Muscle layer of colon (tissue), 2 donors: ENCODE results near the gene GABRG3.

Source experiments
- H3K27ac ChIP-seq: one replicate; pipeline ENCODE4 v1.7.0; 2013; ENCODE audit warnings: low read depth, mild to moderate bottlenecking, low read length, moderate library complexity
- H3K27me3 ChIP-seq, 2 donors: one replicate each; pipeline ENCODE4 v1.7.0; 2013; ENCODE audit warnings: low read length in 2 of 2, mild to moderate bottlenecking in 2 of 2; ENCODE audit not compliant: insufficient read depth in 2 of 2, control insufficient read depth in 1 of 2
- H3K36me3 ChIP-seq: one replicate; pipeline ENCODE4 v1.7.0; 2013; ENCODE audit warnings: mild to moderate bottlenecking, low read length; ENCODE audit not compliant: insufficient read depth
- H3K4me1 ChIP-seq: one replicate; pipeline ENCODE4 v1.7.0; 2013; ENCODE audit warnings: mild to moderate bottlenecking, low read length; ENCODE audit not compliant: insufficient read depth
- H3K4me3 ChIP-seq, 2 donors: one replicate each; pipeline ENCODE4 v1.7.0; 2013; ENCODE audit warnings: low read length in 2 of 2, low read depth in 1 of 2, mild to moderate bottlenecking in 1 of 2, moderate library complexity in 1 of 2
- H3K9ac ChIP-seq: one replicate; pipeline ENCODE4 v1.7.0; 2013; ENCODE audit warnings: low read length
- H3K9me3 ChIP-seq: one replicate; pipeline ENCODE4 v1.7.0; 2013; ENCODE audit warnings: mild to moderate bottlenecking, low read length
- donor health status: abdominal sarcoma.
- donor health status: Adenocarcinoma of cecum.

GABRG3 gene

DNA sequence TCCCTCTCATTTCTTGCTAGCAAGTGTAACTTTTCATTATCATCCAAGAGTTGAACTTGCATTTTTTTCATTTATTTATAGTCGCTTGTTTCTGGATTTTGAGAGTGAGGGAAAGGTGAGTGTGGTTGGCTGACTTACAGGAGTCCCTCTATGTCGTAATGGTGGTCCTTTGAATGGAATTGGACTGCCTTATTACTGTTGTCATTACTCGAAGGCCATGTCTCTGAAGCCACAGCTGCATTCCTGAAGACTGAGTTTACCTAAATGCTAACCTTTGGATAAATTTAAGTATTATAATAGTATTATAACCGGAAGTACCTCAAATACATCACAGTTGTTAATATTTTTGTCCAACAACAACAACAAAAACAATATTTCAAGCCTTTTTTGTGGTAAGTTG is 488.9 kb downstream of the GABRG3 start:
- Histone ChIP-seq H3K36me3 (no peaks in the 10 kb centered on the region), H3K27me3 (peaks cover 0 to 4% of the 10 kb centered on the region in 2 donors), H3K4me3 (no peak overlapping the region), H3K27ac (no peak overlapping the region), H3K9ac (no peak overlapping the region), H3K4me1 (no peaks in the 10 kb centered on the region), H3K9me3 (no peaks in the 10 kb centered on the region)

- no peaks in the 10 kb centered on the region for H3K4me1 ChIP-seq
- H3K36me3 ChIP-seq: no peaks in the 10 kb centered on the region
- no peak overlapping the region for H3K9ac ChIP-seq
- no peaks in the 10 kb centered on the region for H3K9me3 ChIP-seq
- H3K27me3 ChIP-seq: peaks cover 0 to 4% of the 10 kb centered on the region in 2 donors
- H3K4me3 ChIP-seq: no peak overlapping the region
- no peak overlapping the region for H3K27ac ChIP-seq
Measured at GRCh38 chr15:27461181-27461580, 490.2 kb downstream of the GABRG3 start.

DNA sequence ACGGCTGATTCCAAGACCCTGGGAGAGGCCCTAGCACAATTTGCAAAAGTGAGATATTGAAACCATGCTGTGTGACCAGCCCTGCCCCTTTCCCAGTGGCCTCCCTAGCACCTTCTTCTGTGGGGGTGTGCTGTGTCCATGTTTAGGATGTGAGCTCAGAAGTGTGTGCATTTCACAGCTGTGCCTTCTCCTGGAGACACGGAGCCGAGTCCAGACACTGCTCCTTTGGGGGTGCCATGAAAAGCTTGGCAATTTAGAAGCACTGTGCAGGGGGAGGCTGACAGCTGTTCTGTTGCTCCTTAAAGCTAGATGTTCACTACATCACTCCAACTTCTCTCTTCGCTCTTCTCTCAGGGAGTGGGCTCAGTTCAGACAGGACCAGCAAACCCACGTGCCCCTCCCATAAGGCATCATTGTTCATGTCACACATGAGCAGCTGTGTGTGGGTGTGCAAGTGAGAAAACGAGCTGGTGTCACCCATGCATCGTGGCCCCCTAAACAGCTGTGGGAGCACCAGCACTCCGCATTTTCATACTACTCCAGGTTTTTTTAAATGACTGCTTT is 492.6 kb downstream of the GABRG3 start:
- H3K27ac ChIP-seq: no peak overlapping the region
- no peaks in the 10 kb centered on the region for H3K27me3 ChIP-seq
- H3K9me3 ChIP-seq: no peaks in the 10 kb centered on the region
- H3K9ac ChIP-seq: no peak overlapping the region
- no peaks in the 10 kb centered on the region for H3K4me1 ChIP-seq
- H3K36me3 ChIP-seq: no peaks in the 10 kb centered on the region
- no peak overlapping the region for H3K4me3 ChIP-seq

DNA sequence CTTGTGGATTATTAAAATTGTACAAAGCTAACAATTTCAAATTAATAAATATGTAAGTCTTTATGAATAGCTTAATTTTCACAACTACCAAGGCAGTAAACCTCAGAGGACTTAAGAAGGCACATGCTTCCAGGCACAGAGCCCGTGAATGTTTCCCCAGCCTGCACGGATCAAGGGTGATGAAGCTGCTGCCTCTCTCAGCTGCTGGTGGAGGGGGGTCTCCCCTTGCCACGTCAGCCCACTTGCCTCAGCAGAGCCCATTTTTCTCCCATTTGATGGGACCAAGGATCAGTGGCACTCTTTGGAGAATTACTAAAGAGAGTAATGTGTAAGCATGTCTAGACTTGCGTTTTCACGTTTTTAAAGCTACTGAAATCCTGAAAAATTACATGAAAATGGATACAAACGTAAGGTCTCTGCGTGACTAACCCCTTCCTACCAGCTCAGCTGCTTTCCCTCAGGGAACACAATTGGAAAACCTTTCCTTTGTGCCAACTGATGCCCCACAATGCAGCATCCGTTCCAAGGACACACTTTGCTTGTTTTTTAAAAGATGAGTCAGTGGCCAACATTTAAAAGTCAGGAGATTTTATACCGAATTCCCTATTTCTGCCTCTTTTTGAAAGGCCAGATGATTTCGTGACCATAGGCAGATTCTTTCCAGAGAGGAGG is 494.1 kb downstream of the GABRG3 start:
- no peaks in the 10 kb centered on the region for H3K9me3 ChIP-seq
- no peaks in the 10 kb centered on the region for H3K27me3 ChIP-seq
- no peak overlapping the region for H3K4me3 ChIP-seq
- H3K36me3 ChIP-seq: no peaks in the 10 kb centered on the region
- no peaks in the 10 kb centered on the region for H3K4me1 ChIP-seq
- no peak overlapping the region for H3K27ac ChIP-seq
- no peak overlapping the region for H3K9ac ChIP-seq

DNA sequence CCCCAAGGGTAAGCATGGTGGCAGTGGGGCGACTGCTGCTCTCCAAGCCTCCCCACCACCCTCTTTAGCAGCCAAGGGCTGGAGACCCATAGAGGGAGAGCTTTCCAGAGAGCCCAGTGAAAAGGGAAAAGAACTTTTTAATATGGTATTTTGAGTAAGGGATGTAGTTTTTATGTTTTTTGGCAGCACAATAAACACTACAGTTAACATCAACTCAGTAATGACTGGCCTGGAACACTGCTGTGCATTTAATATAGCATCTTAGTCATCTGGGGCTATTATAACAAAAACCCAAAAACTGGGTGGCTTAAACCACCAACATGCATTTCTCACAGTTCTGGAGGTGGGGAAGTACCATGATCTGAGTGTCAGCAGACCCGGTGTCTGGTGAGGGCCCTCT is 495.8 kb downstream of the GABRG3 start:
- Histone ChIP-seq H3K9ac (no peak overlapping the region), H3K27me3 (no peaks in the 10 kb centered on the region), H3K36me3 (no peaks in the 10 kb centered on the region), H3K9me3 (no peaks in the 10 kb centered on the region), H3K4me1 (no peaks in the 10 kb centered on the region), H3K27ac (no peak overlapping the region), H3K4me3 (no peak overlapping the region)

- Histone ChIP-seq H3K9me3 (no peaks in the 10 kb centered on the region), H3K36me3 (no peaks in the 10 kb centered on the region), H3K4me3 (no peak overlapping the region), H3K9ac (no peak overlapping the region), H3K27me3 (no peaks in the 10 kb centered on the region), H3K4me1 (no peaks in the 10 kb centered on the region), H3K27ac (no peak overlapping the region)
Measured at GRCh38 chr15:27468151-27468591, 497.2 kb downstream of the GABRG3 start.

GRCh38 chr15:27473845-27474244 is 502.9 kb downstream of the GABRG3 start:
- Histone ChIP-seq H3K36me3 (no peaks in the 10 kb centered on the region), H3K9ac (no peak overlapping the region), H3K27ac (no peak overlapping the region), H3K9me3 (no peaks in the 10 kb centered on the region), H3K4me1 (no peaks in the 10 kb centered on the region), H3K4me3 (no peak overlapping the region), H3K27me3 (no peaks in the 10 kb centered on the region)

- no peak overlapping the region for H3K9ac ChIP-seq
- H3K27ac ChIP-seq: no peak overlapping the region
- H3K9me3 ChIP-seq: no peaks in the 10 kb centered on the region
- no peaks in the 10 kb centered on the region for H3K4me1 ChIP-seq
- H3K36me3 ChIP-seq: no peaks in the 10 kb centered on the region
- no peak overlapping the region for H3K4me3 ChIP-seq
- H3K27me3 ChIP-seq: no peaks in the 10 kb centered on the region
Measured at GRCh38 chr15:27475395-27475794, 504.4 kb downstream of the GABRG3 start.

DNA sequence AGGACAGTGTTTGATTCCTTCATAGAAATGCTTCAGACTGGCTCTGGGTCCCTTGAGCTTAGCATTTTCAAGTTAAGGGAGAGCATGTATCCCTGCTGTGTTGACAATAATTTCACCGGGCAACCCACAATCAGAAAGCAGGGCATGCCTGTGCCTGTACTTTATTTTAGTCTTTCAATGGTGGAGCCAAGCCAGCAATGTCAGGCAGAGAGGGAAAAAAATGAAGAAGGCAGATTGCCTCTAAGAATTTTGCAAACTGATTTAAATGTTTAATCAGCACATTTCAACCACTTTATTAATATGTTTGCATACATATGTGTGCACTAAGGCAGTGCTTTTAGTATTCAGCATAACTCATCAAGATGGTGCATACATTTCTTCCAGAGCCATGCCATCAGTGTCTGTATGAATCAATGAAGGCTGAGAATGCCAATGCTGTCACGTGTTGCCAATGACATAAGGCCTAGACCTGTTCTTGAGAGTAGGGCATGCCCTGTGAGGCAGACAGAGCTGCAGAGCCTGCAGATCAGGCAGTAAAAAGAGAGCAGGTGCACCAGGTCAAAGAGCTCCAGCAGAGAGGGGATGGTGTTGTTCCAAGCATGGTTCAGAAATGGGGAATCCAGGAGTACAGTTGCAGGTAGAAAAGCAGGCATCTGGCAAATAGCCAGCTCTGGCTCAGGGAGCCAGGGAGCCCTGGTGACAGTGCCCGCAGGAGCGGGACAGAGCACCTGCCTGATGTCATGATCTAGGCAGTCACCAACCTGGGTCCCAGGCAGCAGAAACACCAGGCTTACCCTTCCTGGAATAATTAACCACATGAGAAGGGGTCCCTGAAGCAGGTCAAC is 508.5 kb downstream of the GABRG3 start:
- Histone ChIP-seq H3K27ac (no peak overlapping the region), H3K27me3 (no peaks in the 10 kb centered on the region), H3K4me3 (no peak overlapping the region), H3K4me1 (no peaks in the 10 kb centered on the region), H3K36me3 (no peaks in the 10 kb centered on the region), H3K9ac (no peak overlapping the region), H3K9me3 (no peaks in the 10 kb centered on the region)

- H3K9me3 ChIP-seq: no peaks in the 10 kb centered on the region
- H3K36me3 ChIP-seq: no peaks in the 10 kb centered on the region
- no peak overlapping the region for H3K27ac ChIP-seq
- no peaks in the 10 kb centered on the region for H3K27me3 ChIP-seq
- no peak overlapping the region for H3K9ac ChIP-seq
- no peaks in the 10 kb centered on the region for H3K4me1 ChIP-seq
- no peak overlapping the region for H3K4me3 ChIP-seq
Measured at GRCh38 chr15:27480141-27480530, 509.2 kb downstream of the GABRG3 start.

DNA sequence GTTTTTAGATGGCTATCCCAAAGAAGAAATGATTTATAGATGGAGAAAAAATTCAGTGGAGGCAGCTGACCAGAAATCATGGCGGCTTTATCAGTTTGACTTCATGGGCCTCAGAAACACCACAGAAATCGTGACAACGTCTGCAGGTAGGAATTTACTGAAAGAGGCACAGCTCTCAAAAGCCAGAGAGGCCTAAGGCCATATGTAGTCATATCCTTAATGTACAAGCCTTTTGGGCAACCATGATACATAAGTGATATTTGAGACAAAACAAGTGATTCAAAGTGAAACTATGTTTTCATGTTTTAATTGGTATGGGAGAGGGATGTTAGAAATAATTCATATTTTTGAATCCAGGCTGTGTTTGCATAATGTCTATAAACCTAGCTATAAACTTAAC is 509.7 kb downstream of the GABRG3 start:
- no peaks in the 10 kb centered on the region for H3K4me1 ChIP-seq
- no peak overlapping the region for H3K4me3 ChIP-seq
- no peaks in the 10 kb centered on the region for H3K9me3 ChIP-seq
- H3K27ac ChIP-seq: no peak overlapping the region
- H3K27me3 ChIP-seq: no peaks in the 10 kb centered on the region
- H3K36me3 ChIP-seq: no peaks in the 10 kb centered on the region
- no peak overlapping the region for H3K9ac ChIP-seq
